Endothelial cell of umbilical vein (primary cell): ENCODE measurements around the gene ARID1B.

ENCODE experiments used
- CTCF ChIP-seq, 2 donors: IDR thresholded peaks; 1 replicate in 1 of 2; 2 replicates in 1 of 2; pipeline ENCODE4 v1.5.1; 2011; ENCODE audit warnings: low read length in 2 of 2, mild to moderate bottlenecking in 2 of 2, moderate library complexity in 2 of 2, control low read depth in 1 of 2, inconsistent platforms in 1 of 2, low read depth in 1 of 2; ENCODE audit not compliant: insufficient read depth in 1 of 2; ENCODE audit errors: extremely low read depth in 1 of 2
- MYC ChIP-seq: IDR thresholded peaks from one replicate; pipeline ENCODE4 v1.6.1; 2011; ENCODE audit warnings: mild to moderate bottlenecking, low read depth, low read length
- POLR2A ChIP-seq: IDR thresholded peaks from 2 replicates; pipeline ENCODE4 v1.6.1; 2012; ENCODE audit warnings: low read depth, mild to moderate bottlenecking, control low read depth, low read length

- TF ChIP-seq CTCF (IDR thresholded peaks at IDR 0.05; ENCODE audit: extremely low read depth in 1 of 2, insufficient read depth in 1 of 2, low read depth in 1 of 2, low read length in 2 of 2), result no peak
- TF ChIP-seq MYC, result no peak
- TF ChIP-seq POLR2A, result no peak
Observed at GRCh38 chr6:157169656-157170055, 392.5 kb downstream of the ARID1B start.
